ENCODE measurements around the gene GNG3. TPM values are rescaled to one million over a fixed set of nuclear protein-coding genes. Genes with fewer than 3 reads are reported as not detected.

The GNG3 gene
- total and polyA plus RNA-seq, 2 of the 8 experiments (the other 6 are each of a cell fraction or from before 2014, with no cell fraction given) = 4.9 to 12.1 TPM

DNA sequence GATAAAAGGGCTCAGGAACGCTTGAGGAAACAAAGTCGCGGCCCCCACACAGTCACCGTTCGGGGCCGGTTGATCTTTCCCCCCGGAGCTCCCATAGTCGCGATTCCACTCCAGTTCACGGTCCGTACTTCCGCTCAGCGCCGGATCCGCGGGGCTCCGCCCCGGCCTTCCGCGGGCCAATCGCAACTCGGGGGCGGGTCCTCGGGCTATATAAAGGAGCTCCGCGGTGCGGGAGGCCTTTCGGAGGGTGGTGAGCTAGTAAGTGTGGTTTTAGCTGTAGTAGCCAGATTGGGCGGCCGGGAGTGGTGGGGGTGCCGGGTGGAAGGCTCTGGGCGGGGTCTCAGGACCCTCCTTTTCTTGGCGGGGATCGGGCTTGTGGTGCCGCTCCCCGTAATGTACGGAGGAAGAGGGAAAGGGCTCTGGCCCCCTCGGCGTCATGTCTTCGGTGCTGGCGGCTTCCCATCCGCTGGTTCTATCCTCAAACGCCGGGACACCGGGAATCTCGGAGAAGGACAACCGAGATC, 42.3 kb upstream of the GNG3 start, which contains the start of the genes C11orf98 and CSKMT (continued):
- TF ChIP-seq POLR2A (IDR thresholded peaks at IDR 0.05; ENCODE audit: control extremely low read depth in 1 of 2, low read depth in 2 of 2, low read length in 2 of 2) (peak; percentile 100), KDM5A (IDR thresholded peaks at IDR 0.05; ENCODE audit: low read length) (0 out of 2 replicates have a peak, but pooled peaks have one; percentile 32), RFX5 (IDR thresholded peaks at IDR 0.05; ENCODE audit: borderline replicate concordance, low read depth, low read length) (no peak), SIN3A (conservative IDR thresholded peaks at IDR 0.05 in 1 of 2, IDR thresholded peaks at IDR 0.05 in 1 of 2; ENCODE audit: low read depth in 1 of 2, low read length in 2 of 2) (peak in 1 of 2 experiments; percentile 52; a peak in 3 of 4 replicates), SRF (IDR thresholded peaks at IDR 0.05; ENCODE audit: low read depth, low read length) (0 out of 2 replicates have a peak, but pooled peaks have one; percentile 10), TAF7 (optimal IDR thresholded peaks at IDR 0.05; ENCODE audit: borderline replicate concordance, low read depth, low read length) (peak; percentile 96), JUND (IDR thresholded peaks at IDR 0.05; ENCODE audit: low read length) (no peak), TCF12 (IDR thresholded peaks at IDR 0.05; ENCODE audit: low read depth, low read length) (no peak), EP300 (IDR thresholded peaks at IDR 0.05; ENCODE audit: borderline replicate concordance in 1 of 2, low read depth in 2 of 2, low read length in 2 of 2) (peak in 1 of 2 experiments; percentile 71; a peak in 1 of 3 replicates), CEBPB (IDR thresholded peaks at IDR 0.05; ENCODE audit: low read depth, low read length) (no peak), SP4 (IDR thresholded peaks at IDR 0.05; ENCODE audit: low read length) (no peak; the same call in 1 of the 2 replicates), GABPA (IDR thresholded peaks at IDR 0.05; ENCODE audit: borderline replicate concordance, insufficient read depth, low read length) (0 out of 2 replicates have a peak, but pooled peaks have one; percentile 11), HDAC2 (IDR thresholded peaks at IDR 0.05; ENCODE audit: borderline replicate concordance in 1 of 2, low read depth in 2 of 2, low read length in 2 of 2) (no peak), KDM1A (IDR thresholded peaks at IDR 0.05; ENCODE audit: borderline replicate concordance, low read length) (no peak), EZH2 (IDR thresholded peaks at IDR 0.05; ENCODE audit: low read depth, low read length, severe bottlenecking) (no peak), SP1 (IDR thresholded peaks at IDR 0.05; ENCODE audit: low read depth, low read length) (peak; percentile 94)
- TF ChIP-seq, protein P1, sequence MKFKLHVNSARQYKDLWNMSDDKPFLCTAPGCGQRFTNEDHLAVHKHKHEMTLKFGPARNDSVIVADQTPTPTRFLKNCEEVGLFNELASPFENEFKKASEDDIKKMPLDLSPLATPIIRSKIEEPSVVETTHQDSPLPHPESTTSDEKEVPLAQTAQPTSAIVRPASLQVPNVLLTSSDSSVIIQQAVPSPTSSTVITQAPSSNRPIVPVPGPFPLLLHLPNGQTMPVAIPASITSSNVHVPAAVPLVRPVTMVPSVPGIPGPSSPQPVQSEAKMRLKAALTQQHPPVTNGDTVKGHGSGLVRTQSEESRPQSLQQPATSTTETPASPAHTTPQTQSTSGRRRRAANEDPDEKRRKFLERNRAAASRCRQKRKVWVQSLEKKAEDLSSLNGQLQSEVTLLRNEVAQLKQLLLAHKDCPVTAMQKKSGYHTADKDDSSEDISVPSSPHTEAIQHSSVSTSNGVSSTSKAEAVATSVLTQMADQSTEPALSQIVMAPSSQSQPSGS (IDR thresholded peaks at IDR 0.05; ENCODE audit: low read length) = no peak; the same call in 1 of the 2 replicates
- TF ChIP-seq, protein P2, sequence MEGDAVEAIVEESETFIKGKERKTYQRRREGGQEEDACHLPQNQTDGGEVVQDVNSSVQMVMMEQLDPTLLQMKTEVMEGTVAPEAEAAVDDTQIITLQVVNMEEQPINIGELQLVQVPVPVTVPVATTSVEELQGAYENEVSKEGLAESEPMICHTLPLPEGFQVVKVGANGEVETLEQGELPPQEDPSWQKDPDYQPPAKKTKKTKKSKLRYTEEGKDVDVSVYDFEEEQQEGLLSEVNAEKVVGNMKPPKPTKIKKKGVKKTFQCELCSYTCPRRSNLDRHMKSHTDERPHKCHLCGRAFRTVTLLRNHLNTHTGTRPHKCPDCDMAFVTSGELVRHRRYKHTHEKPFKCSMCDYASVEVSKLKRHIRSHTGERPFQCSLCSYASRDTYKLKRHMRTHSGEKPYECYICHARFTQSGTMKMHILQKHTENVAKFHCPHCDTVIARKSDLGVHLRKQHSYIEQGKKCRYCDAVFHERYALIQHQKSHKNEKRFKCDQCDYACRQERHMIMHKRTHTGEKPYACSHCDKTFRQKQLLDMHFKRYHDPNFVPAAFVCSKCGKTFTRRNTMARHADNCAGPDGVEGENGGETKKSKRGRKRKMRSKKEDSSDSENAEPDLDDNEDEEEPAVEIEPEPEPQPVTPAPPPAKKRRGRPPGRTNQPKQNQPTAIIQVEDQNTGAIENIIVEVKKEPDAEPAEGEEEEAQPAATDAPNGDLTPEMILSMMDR (IDR thresholded peaks at IDR 0.05; ENCODE audit: control extremely low read depth in 1 of 3, insufficient read depth in 1 of 3, low read depth in 1 of 3, low read length in 3 of 3) = no peak; a peak in 1 of 4 replicates
- TF ChIP-seq, protein P3, sequence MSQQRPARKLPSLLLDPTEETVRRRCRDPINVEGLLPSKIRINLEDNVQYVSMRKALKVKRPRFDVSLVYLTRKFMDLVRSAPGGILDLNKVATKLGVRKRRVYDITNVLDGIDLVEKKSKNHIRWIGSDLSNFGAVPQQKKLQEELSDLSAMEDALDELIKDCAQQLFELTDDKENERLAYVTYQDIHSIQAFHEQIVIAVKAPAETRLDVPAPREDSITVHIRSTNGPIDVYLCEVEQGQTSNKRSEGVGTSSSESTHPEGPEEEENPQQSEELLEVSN (IDR thresholded peaks at IDR 0.05) = no peak; the same call in 1 of the 2 replicates
